H9 (cell line): ENCODE data around the gene B3GNT7. TPM values are rescaled to one million over a fixed set of nuclear protein-coding genes. Genes with fewer than 3 reads are reported as not detected.
A peak's percentile ranks its signal among the peaks of the same experiment; 100 is the strongest.

Source experiments
- DNase-seq: peaks from one replicate; pipeline ENCODE4 v3.0.0-alpha.2; 2017
- H2AFZ ChIP-seq: one replicate; pipeline ENCODE4 v1.6.1; 2013; ENCODE audit warnings: mild to moderate bottlenecking, low read length, control low read depth, moderate library complexity
- H2AK5ac ChIP-seq: 2 replicates; pipeline ENCODE4 v1.6.1; 2013; ENCODE audit warnings: low read length, control low read depth, mixed read lengths; ENCODE audit not compliant: insufficient read length
- H2BK120ac ChIP-seq: one replicate; pipeline ENCODE4 v1.6.1; 2013; ENCODE audit warnings: low read depth, mild to moderate bottlenecking, low read length, control low read depth, inconsistent platforms; ENCODE audit not compliant: poor library complexity, severe bottlenecking
- H2BK12ac ChIP-seq: 2 replicates; pipeline ENCODE4 v1.6.1; 2013; ENCODE audit warnings: low read length, control low read depth, mixed read lengths, low read depth; ENCODE audit not compliant: insufficient read length
- H2BK15ac ChIP-seq: 2 replicates; pipeline ENCODE4 v1.6.1; 2013; ENCODE audit warnings: low read depth, low read length, control low read depth
- H2BK20ac ChIP-seq: one replicate; pipeline ENCODE4 v1.6.1; 2013; ENCODE audit warnings: low read depth, mild to moderate bottlenecking, low read length, control low read depth, inconsistent platforms; ENCODE audit not compliant: poor library complexity, severe bottlenecking
- H2BK5ac ChIP-seq: 2 replicates; pipeline ENCODE4 v1.6.1; 2013; ENCODE audit warnings: low read length, control low read depth, mixed read lengths; ENCODE audit not compliant: insufficient read length
- H3K14ac ChIP-seq: 2 replicates; pipeline ENCODE4 v1.6.1; 2013; ENCODE audit warnings: low read length, control low read depth; ENCODE audit not compliant: insufficient read depth
- H3K18ac ChIP-seq: 2 replicates; pipeline ENCODE4 v1.6.1; 2013; ENCODE audit warnings: low read depth, mild to moderate bottlenecking, mixed read lengths, low read length, control low read depth; ENCODE audit not compliant: insufficient read length
- H3K23ac ChIP-seq: 2 replicates; pipeline ENCODE4 v1.6.1; 2013; ENCODE audit warnings: low read length, control low read depth, mixed read lengths, low read depth; ENCODE audit not compliant: insufficient read length
- H3K23me2 ChIP-seq: 2 replicates; pipeline ENCODE4 v1.6.1; 2013; ENCODE audit warnings: low read depth, mild to moderate bottlenecking, mixed read lengths, low read length, control low read depth; ENCODE audit not compliant: insufficient read length, poor library complexity, severe bottlenecking
- H3K27ac ChIP-seq: 2 replicates; pipeline ENCODE4 v1.5.1; 2013; ENCODE audit warnings: low read length, control low read depth, mixed read lengths, low read depth; ENCODE audit not compliant: insufficient read length
- H3K27me3 ChIP-seq: 2 replicates; pipeline ENCODE4 v1.6.1; 2013; ENCODE audit warnings: low read length, control low read depth, inconsistent platforms; ENCODE audit not compliant: insufficient read depth
- H3K4ac ChIP-seq: 2 replicates; pipeline ENCODE4 v1.6.1; 2013; ENCODE audit warnings: low read depth, mild to moderate bottlenecking, control low read depth, inconsistent platforms, low read length, moderate library complexity
- H3K4me1 ChIP-seq: 2 replicates; pipeline ENCODE4 v1.6.1; 2013; ENCODE audit warnings: low read length, control low read depth, inconsistent platforms; ENCODE audit not compliant: insufficient read depth
- H3K4me2 ChIP-seq: 2 replicates; pipeline ENCODE4 v1.6.1; 2013; ENCODE audit warnings: low read length, control low read depth, mixed read lengths; ENCODE audit not compliant: insufficient read length, insufficient read depth
- H3K56ac ChIP-seq: 2 replicates; pipeline ENCODE4 v1.6.1; 2013; ENCODE audit warnings: low read depth, mild to moderate bottlenecking, mixed read lengths, low read length, control low read depth; ENCODE audit not compliant: insufficient read length
- H3K79me1 ChIP-seq: 2 replicates; pipeline ENCODE4 v1.6.1; 2013; ENCODE audit warnings: low read depth, mild to moderate bottlenecking, moderate library complexity, low read length, control low read depth, inconsistent platforms; ENCODE audit not compliant: insufficient read depth, poor library complexity, severe bottlenecking
- H3K79me2 ChIP-seq: 2 replicates; pipeline ENCODE4 v1.6.1; 2013; ENCODE audit warnings: low read length, control low read depth, inconsistent platforms; ENCODE audit not compliant: insufficient read depth
- H3K9ac ChIP-seq: 2 replicates; pipeline ENCODE4 v1.6.1; 2013; ENCODE audit warnings: low read length, control low read depth, mixed read lengths; ENCODE audit not compliant: insufficient read length; ENCODE audit errors: extremely low read depth
- H3K9me3 ChIP-seq: one replicate; pipeline ENCODE4 v1.6.1; 2013; ENCODE audit warnings: low read depth, low read length, inconsistent platforms; ENCODE audit not compliant: control insufficient read depth
- H3T11ph ChIP-seq: one replicate; pipeline ENCODE4 v1.6.1; 2013; ENCODE audit warnings: mild to moderate bottlenecking, low read length, control low read depth, inconsistent platforms
- H4K20me1 ChIP-seq: one replicate; pipeline ENCODE4 v1.6.1; 2013; ENCODE audit not compliant: control insufficient read depth, insufficient read length, insufficient read depth
- H4K5ac ChIP-seq: 2 replicates; pipeline ENCODE4 v1.6.1; 2013; ENCODE audit warnings: low read depth, mild to moderate bottlenecking, mixed read lengths, low read length, control low read depth; ENCODE audit not compliant: insufficient read length
- H4K8ac ChIP-seq: replicated peaks from 2 replicates; pipeline ENCODE4 v1.6.1; 2013; ENCODE audit warnings: low read length, control low read depth, mixed read lengths, low read depth; ENCODE audit not compliant: insufficient read length
- H4K91ac ChIP-seq: 2 replicates; pipeline ENCODE4 v1.6.1; 2013; ENCODE audit warnings: low read depth, mild to moderate bottlenecking, moderate library complexity, mixed read lengths, low read length, control low read depth; ENCODE audit not compliant: insufficient read length
- H3K27ac Mint-ChIP-seq, 3 experiments: 2 replicates in 2 of 3; 3 replicates in 1 of 3; pipeline ENCODE4 v1.8.0; 2020 to 2021; ENCODE audit warnings: mixed read lengths in 3 of 3, mild to moderate bottlenecking in 1 of 3, moderate library complexity in 1 of 3
- H3K27me3 Mint-ChIP-seq: 2 replicates; pipeline ENCODE4 v1.8.0; 2021; ENCODE audit warnings: low read depth, mild to moderate bottlenecking, moderate library complexity, mixed read lengths
- H3K36me3 Mint-ChIP-seq, 3 experiments: 2 replicates in 2 of 3; 3 replicates in 1 of 3; pipeline ENCODE4 v1.8.0; 2020 to 2021; ENCODE audit warnings: low read depth in 3 of 3, mixed read lengths in 3 of 3; ENCODE audit not compliant: insufficient read depth in 1 of 3
- H3K4me1 Mint-ChIP-seq, 2 experiments: 2 replicates each; pipeline ENCODE4 v1.8.0; 2020; ENCODE audit warnings: mixed read lengths in 2 of 2
- H3K4me3 Mint-ChIP-seq, 2 experiments: 2 replicates in 1 of 2; 3 replicates in 1 of 2; pipeline ENCODE4 v1.8.0; 2020 to 2021; ENCODE audit warnings: mild to moderate bottlenecking in 2 of 2, mixed read lengths in 2 of 2, moderate library complexity in 1 of 2
- H3K9me3 Mint-ChIP-seq, 2 experiments: 2 replicates in 1 of 2; 3 replicates in 1 of 2; pipeline ENCODE4 v1.8.0; 2020; ENCODE audit warnings: mild to moderate bottlenecking in 2 of 2, mixed read lengths in 2 of 2, moderate library complexity in 1 of 2
- WGBS: extraction: QIAGEN DNeasy Blood & Tissue Kit; methylation state at CpG from one replicate; pipeline ENCODE4 v1.1.7; 2013; ENCODE audit warnings: missing lambda C conversion rate, low lambda C conversion rate, mixed read lengths; ENCODE audit not compliant: insufficient read length; ENCODE audit errors: extremely low coverage; 5-methylcytosine and 5-hydroxymethylcytosine counted together
- total RNA-seq: library from RNA; stranded (reverse); gene quantifications from 2 replicates; pipeline ENCODE4 v1.2.1, GENCODE V29; 2021
- TF ChIP-seq, protein P1 (sequence below): fragments of 200-600 bp; sonication (generic); conservative IDR thresholded peaks from 3 replicates; pipeline ENCODE4 v1.8.0; 2021; ENCODE audit warnings: antibody characterized with exemption, mild to moderate bottlenecking

The B3GNT7 gene
- total RNA-seq, 1 experiment from 2014 or later = 42.2 TPM

DNA sequence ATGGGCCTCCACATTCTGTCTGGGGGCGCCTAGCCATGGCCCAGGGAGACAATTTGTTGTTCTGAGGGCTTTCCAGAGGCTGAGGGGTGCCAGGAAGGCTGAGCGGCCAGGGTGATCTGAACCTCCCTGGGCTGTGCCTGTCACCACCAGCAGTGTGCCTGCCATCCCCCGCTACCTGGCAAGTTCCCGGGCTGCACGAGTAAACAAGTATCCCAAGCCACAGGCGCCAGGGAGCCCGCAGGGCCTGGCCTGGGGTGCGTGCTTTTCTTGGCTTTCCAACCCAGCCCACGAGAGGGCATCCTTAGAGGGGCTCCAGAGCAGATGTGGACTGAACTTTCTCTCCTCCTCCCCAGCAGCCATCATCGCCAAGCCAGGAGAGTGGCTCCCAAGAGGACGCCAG, 35.1 kb upstream of the B3GNT7 start:
- Histone ChIP-seq H3K27me3 (no peaks in the 10 kb centered on the region), H3K18ac (no peak overlapping the region), H3K14ac (peak overlapping the region; percentile 21; the same call in 1 of the 2 replicates), H4K91ac (no peak overlapping the region), H3K23ac (no peak overlapping the region), H3K9ac (no peak overlapping the region), H2AK5ac (no peak overlapping the region), H2BK120ac (no peak overlapping the region), H3T11ph (no peak overlapping the region), H2BK20ac (no peak overlapping the region), H3K27ac (no peak overlapping the region), H2BK15ac (no peak overlapping the region), H3K9me3 (no peaks in the 10 kb centered on the region), H3K56ac (no peak overlapping the region), H3K4me1 (peaks cover under 1% of the 10 kb centered on the region; the same call in 1 of the 2 replicates), H4K20me1 (no peaks in the 10 kb centered on the region), H3K4ac (no peak overlapping the region), H3K4me2 (no peak overlapping the region), H3K79me1 (no peaks in the 10 kb centered on the region), H4K5ac (no peak overlapping the region), H3K79me2 (no peaks in the 10 kb centered on the region), H2BK5ac (no peak overlapping the region), H2AFZ (no peak overlapping the region), H2BK12ac (no peak overlapping the region), H3K23me2 (no peaks in the 10 kb centered on the region), H4K8ac (no peak overlapping the region)
- Mint-ChIP-seq H3K4me3 (no peak overlapping the region), H3K27ac (peak overlapping the region in 2 of 3 experiments; percentile 27 to 57; a peak in 2 of 7 replicates), H3K36me3 (peaks cover 3 to 9% (median 5%) of the 10 kb centered on the region in 3 experiments; a peak in 5 of 7 replicates), H3K4me1 (peaks cover 41 to 50% of the 10 kb centered on the region in 2 experiments), H3K27me3 (no peaks in the 10 kb centered on the region; the same call in 1 of the 2 replicates), H3K9me3 (no peaks in the 10 kb centered on the region)
- peak; percentile 68 for DNase-seq
- no CpG with 5 or more reads among the region's 11 CpGs for WGBS
- TF ChIP-seq, protein P1, sequence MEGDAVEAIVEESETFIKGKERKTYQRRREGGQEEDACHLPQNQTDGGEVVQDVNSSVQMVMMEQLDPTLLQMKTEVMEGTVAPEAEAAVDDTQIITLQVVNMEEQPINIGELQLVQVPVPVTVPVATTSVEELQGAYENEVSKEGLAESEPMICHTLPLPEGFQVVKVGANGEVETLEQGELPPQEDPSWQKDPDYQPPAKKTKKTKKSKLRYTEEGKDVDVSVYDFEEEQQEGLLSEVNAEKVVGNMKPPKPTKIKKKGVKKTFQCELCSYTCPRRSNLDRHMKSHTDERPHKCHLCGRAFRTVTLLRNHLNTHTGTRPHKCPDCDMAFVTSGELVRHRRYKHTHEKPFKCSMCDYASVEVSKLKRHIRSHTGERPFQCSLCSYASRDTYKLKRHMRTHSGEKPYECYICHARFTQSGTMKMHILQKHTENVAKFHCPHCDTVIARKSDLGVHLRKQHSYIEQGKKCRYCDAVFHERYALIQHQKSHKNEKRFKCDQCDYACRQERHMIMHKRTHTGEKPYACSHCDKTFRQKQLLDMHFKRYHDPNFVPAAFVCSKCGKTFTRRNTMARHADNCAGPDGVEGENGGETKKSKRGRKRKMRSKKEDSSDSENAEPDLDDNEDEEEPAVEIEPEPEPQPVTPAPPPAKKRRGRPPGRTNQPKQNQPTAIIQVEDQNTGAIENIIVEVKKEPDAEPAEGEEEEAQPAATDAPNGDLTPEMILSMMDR = peak; percentile 43; the same call in 2 of the 3 replicates
